Measurements from ENCODE around the gene WNT5B. TPM values are rescaled to one million over a fixed set of nuclear protein-coding genes. Genes with fewer than 3 reads are reported as not detected.

WNT5B gene
- not detected for total RNA-seq

DNA sequence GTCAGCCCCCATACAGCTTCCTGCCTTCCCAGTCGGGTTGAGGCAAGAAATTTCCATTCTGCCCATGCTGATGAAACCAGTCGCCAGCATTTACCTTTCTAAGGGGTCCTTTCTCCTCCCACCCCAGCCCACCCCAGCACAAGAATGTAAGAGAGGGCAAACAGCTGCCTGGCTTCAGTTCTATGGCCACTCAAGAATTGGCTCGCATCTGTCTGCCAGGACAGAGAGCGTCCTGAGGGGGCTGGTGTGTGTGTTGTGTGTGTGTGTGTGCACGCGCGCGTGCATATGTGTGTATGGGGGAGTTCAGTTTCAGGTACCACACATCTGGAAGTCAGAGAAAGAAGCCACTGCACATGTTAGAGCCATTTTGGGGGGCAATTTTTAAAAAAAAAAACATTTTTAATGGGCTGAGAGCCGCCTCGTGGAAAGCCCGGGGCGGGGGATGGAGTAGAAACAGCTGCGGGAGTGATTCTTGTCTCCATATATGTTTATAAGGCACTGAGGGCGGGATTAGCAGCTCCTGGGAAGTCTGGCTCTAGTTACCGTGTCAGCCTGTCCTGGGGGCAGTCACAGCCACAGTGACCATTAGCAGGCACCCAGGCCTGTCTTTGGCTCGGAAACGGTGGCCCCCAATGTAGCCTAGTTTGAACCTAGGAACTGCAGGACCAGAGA, at the start of gene WNT5B:
TSS of gene WNT5B (plus strand) at position 566 of the 672 bp plus-strand sequence. CDS start 2,124 bp downstream, outside the sequence.
- H3K4me3 Mint-ChIP-seq, result no peak within 1 kb of the TSS

DNA sequence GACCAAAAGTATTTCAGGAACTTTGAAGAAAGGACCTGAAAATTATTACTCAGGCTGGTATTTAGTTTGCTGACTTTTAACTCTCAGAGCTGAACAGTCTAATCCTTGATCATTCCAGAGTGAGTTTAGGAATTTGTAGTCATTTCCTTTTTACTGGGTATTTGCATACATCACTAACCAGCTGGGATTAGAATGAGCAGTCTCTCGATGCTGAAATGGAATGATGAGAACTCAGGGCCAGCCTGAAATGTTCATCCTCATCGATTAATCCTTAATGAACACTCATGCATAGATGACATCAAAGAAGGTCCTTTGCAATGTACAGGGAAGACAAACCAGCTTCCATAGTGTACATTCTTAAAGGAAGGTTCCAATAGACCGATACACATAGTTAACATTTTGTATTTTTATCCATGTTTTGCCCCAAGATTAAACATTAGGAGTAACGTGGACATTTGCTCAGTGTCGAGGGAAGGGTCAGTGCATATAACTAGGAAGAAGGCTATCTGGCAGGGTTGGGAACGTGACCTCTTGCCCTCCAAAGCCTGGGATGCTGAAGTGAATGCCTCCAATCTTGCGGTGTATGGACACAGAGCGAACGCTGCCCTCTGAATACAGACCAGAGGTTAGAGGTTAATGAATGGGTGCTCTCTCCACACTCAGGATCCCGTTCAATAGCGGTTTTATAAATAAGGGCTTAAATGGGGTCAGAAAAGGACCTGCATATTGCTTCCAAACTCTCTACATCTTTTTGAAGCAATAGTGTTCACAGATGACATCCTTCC, 49.2 kb upstream of the WNT5B start:
- CTCF ChIA-PET, result interaction anchor here (1.0 to 8.8 kb wide), 2 partner anchors 9 to 462 kb away, joined by 3 to 300 read pairs; no protein-coding TSS in a partner anchor
- no peak overlapping the region for H3K4me3 Mint-ChIP-seq
- no peaks in the 10 kb centered on the region for H3K9me3 Mint-ChIP-seq (ENCODE audit: insufficient read depth)
- H3K4me1 Mint-ChIP-seq (ENCODE audit: low read depth), result peaks cover 7% of the 10 kb centered on the region
- H3K27ac Mint-ChIP-seq, result no peak overlapping the region
- H3K27me3 Mint-ChIP-seq (ENCODE audit: low read depth), result no peaks in the 10 kb centered on the region
- ATAC-seq, result no peak
- DNase-seq, result no peak
- H3K36me3 Mint-ChIP-seq (ENCODE audit: low read depth), result no peaks in the 10 kb centered on the region
- POLR2A ChIA-PET, result no interaction called here

More for the DNA sequence above, at the start of gene WNT5B:
- DNase-seq (no peak), ATAC-seq (no peak)
- peaks cover 68% of the 10 kb centered on the region for H3K27me3 Mint-ChIP-seq (ENCODE audit: low read depth)
- no peaks in the 10 kb centered on the region for H3K9me3 Mint-ChIP-seq (ENCODE audit: insufficient read depth)
- ChIA-PET POLR2A (no interaction called here), CTCF (interaction anchor here (0.9 to 2.5 kb wide), 4 partner anchors 8 to 511 kb away, joined by 3 to 15 read pairs (median 4); no protein-coding TSS in a partner anchor)
- peaks cover 14% of the 10 kb centered on the region for H3K4me1 Mint-ChIP-seq (ENCODE audit: low read depth)
- no peaks in the 10 kb centered on the region for H3K36me3 Mint-ChIP-seq (ENCODE audit: low read depth)
- no peak within 1 kb of the TSS for H3K27ac Mint-ChIP-seq

DNA sequence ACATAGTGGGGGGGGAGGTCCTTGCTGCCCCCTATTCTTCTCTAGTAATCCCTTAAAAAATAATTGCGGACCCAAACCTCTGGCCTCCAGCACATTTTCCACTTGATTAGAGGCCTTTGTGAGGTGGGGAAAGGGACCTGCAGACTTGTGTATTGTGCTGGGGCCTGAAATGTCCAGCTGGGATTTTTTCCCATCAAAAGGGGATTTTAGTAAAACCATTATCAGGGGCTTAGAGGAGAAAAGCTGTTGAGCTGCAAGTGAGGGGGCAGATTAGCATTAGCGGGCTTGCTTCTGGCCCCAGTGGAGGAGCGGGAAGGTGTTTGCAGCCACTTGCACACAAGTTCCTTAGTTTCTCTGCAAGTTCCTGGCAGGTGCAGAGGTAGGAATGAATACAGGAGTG, 48.5 kb upstream of the WNT5B start:
- Mint-ChIP-seq H3K27me3 (ENCODE audit: low read depth) (no peaks in the 10 kb centered on the region), H3K36me3 (ENCODE audit: low read depth) (no peaks in the 10 kb centered on the region), H3K4me1 (ENCODE audit: low read depth) (peaks cover 7% of the 10 kb centered on the region), H3K4me3 (no peak overlapping the region), H3K9me3 (ENCODE audit: insufficient read depth) (no peaks in the 10 kb centered on the region), H3K27ac (no peak overlapping the region)
- ChIA-PET POLR2A (no interaction called here), CTCF (interaction anchor here (1.0 to 8.8 kb wide), 2 partner anchors 8 to 462 kb away, joined by 3 to 300 read pairs; no protein-coding TSS in a partner anchor)
- DNase-seq (no peak), ATAC-seq (no peak)

DNA sequence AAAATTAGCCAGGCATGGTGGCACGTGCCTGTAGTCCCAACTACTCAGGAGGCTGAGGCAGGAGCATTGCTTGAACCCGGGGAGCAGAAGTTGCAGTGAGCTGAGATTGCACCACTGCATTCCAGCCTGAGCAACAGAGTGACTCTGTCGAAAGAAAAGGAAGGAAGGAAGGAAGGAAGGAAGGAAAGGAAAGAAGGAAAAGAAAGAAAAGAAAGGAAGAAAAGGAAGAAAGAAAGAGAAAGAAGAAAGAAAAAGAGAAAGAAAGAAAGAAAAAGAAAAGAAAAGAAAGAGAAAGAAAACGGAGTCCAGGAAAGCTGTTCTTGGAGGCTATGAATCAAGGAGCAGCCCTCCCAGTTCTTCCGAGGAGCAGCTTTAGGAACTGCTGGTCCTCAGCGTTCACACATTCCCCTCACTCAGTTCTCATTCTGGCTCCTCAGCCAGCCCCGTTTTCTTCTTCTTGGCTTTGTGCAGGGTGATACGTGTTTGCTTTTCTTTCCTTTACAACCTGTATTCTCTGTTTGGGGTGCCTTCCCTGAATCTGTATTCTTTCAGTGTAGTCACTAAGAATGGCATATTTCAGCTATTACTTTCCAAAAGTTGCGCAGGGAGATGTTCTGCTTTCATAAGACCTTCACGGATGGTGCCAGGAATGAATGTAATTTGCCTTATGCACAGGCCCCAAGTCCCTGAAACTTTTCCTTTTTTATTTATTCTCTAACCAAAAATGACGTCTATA, 46.9 kb upstream of the WNT5B start:
- Mint-ChIP-seq H3K36me3 (ENCODE audit: low read depth) (no peaks in the 10 kb centered on the region), H3K4me3 (no peak overlapping the region), H3K27ac (no peak overlapping the region), H3K9me3 (ENCODE audit: insufficient read depth) (no peaks in the 10 kb centered on the region), H3K4me1 (ENCODE audit: low read depth) (peaks cover 7% of the 10 kb centered on the region), H3K27me3 (ENCODE audit: low read depth) (no peaks in the 10 kb centered on the region)
- ATAC-seq (no peak), DNase-seq (no peak)
- POLR2A ChIA-PET, result no interaction called here
- CTCF ChIA-PET, result interaction anchor here (0.7 to 8.8 kb wide), 20 partner anchors 11 to 767 kb away, joined by 3 to 300 read pairs (median 7); no protein-coding TSS in a partner anchor

DNA sequence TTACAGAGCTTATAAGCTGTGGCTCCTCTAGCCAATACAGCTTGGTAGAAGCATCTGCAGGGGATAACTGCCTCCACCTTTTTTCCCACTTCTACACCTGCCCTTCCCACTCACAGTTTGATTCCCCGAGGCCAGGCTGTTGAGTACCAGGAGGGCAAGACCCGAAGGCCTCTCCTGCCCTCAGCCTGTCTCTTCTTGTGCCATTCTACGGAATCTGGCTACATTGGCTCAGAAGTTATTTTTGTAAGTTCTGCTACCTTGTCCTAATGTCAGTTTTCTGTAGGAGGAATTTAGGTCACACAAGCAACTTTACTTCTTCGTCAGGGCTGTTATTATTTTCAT, 46.4 kb upstream of the WNT5B start:
- H3K4me1 Mint-ChIP-seq (ENCODE audit: low read depth), result peaks cover 9% of the 10 kb centered on the region
- H3K36me3 Mint-ChIP-seq (ENCODE audit: low read depth), result peaks cover 3% of the 10 kb centered on the region
- POLR2A ChIA-PET, result interaction anchor here (1.5 kb wide), 1 partner anchor 11 kb away, joined by 5 read pairs; no protein-coding TSS in a partner anchor
- no peak overlapping the region for H3K27ac Mint-ChIP-seq
- H3K9me3 Mint-ChIP-seq (ENCODE audit: insufficient read depth), result no peaks in the 10 kb centered on the region
- CTCF ChIA-PET, result interaction anchor here (0.6 to 8.8 kb wide), 69 partner anchors 8 to 1007 kb away, joined by 3 to 300 read pairs (median 5); partner anchors contain the start of gene RAD52
- DNase-seq (no peak), ATAC-seq (no peak)
- H3K4me3 Mint-ChIP-seq, result no peak overlapping the region
- no peaks in the 10 kb centered on the region for H3K27me3 Mint-ChIP-seq (ENCODE audit: low read depth)

DNA sequence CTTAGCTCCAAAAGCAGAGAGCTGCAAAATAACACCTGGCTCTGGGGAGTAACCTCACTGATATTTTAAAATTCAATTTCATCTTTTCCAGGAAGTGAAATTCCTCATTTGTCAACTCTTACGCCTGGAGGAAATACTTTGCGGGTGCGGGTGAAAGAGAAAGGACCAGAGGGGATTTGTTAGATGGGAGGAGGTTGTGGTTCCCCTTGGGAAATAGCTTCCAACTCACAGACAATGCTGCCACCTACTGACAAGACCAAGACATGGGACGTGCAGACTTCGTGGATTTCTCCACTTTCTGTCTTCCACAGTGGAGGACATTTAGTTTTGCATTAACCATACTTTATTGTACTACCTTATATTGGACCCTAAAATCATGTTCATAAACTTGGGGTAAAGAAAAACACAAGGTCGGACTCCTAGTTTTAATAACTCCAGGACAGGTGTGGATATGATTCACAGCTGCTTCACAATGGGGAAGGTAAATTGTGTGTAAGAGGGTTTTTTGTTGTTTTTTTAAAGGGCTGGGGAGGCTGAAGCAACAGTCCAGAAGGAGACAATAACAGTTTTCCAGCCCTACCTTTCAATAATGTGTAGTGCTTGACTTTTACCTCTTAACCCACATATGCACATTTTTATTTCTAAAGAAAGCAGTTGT, 45.5 kb upstream of the WNT5B start:
- ATAC-seq (peak; percentile 78), DNase-seq (peak; percentile 76)
- no peak overlapping the region for H3K4me3 Mint-ChIP-seq
- H3K4me1 Mint-ChIP-seq (ENCODE audit: low read depth), result peaks cover 18% of the 10 kb centered on the region
- no peaks in the 10 kb centered on the region for H3K27me3 Mint-ChIP-seq (ENCODE audit: low read depth)
- ChIA-PET POLR2A (interaction anchor here (0.9 to 1.5 kb wide), 3 partner anchors 10 to 466 kb away, joined by 3 to 9 read pairs (median 5); no protein-coding TSS in a partner anchor), CTCF (interaction anchor here (0.6 to 8.8 kb wide), 73 partner anchors 9 to 1008 kb away, joined by 3 to 300 read pairs (median 5); partner anchors contain the start of gene RAD52)
- no peaks in the 10 kb centered on the region for H3K9me3 Mint-ChIP-seq (ENCODE audit: insufficient read depth)
- H3K27ac Mint-ChIP-seq, result no peak overlapping the region
- peaks cover 6% of the 10 kb centered on the region for H3K36me3 Mint-ChIP-seq (ENCODE audit: low read depth)

DNA sequence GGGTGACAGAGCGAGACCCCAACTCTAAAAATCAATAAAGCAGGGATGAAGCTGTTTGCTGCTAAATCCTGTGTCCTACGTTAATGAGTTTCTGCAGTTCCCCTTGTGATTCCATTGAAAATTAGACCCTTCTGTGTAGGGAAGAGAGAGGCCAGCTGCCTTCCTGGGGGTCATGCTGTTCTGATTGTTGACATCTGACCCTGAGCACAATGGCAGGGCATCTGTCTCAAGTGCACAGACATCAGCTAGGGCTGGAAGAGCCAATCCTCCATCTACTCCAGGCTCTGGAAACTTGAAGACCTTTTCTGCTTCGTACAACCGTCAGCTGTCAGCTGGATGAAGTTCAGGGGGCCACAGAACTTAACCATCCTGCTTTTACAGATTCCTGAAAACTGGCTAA, 44.7 kb upstream of the WNT5B start:
- DNase-seq (no peak), ATAC-seq (no peak)
- Mint-ChIP-seq H3K27ac (no peak overlapping the region), H3K4me3 (no peak overlapping the region), H3K36me3 (ENCODE audit: low read depth) (peaks cover 9% of the 10 kb centered on the region), H3K27me3 (ENCODE audit: low read depth) (no peaks in the 10 kb centered on the region), H3K9me3 (ENCODE audit: insufficient read depth) (no peaks in the 10 kb centered on the region), H3K4me1 (ENCODE audit: low read depth) (peaks cover 22% of the 10 kb centered on the region)
- ChIA-PET POLR2A (interaction anchor here (1.3 to 1.5 kb wide), 2 partner anchors 9 to 466 kb away, joined by 5 to 9 read pairs; no protein-coding TSS in a partner anchor), CTCF (interaction anchor here (0.6 to 8.8 kb wide), 25 partner anchors 8 to 807 kb away, joined by 3 to 300 read pairs (median 8); partner anchors contain the start of gene RAD52)

DNA sequence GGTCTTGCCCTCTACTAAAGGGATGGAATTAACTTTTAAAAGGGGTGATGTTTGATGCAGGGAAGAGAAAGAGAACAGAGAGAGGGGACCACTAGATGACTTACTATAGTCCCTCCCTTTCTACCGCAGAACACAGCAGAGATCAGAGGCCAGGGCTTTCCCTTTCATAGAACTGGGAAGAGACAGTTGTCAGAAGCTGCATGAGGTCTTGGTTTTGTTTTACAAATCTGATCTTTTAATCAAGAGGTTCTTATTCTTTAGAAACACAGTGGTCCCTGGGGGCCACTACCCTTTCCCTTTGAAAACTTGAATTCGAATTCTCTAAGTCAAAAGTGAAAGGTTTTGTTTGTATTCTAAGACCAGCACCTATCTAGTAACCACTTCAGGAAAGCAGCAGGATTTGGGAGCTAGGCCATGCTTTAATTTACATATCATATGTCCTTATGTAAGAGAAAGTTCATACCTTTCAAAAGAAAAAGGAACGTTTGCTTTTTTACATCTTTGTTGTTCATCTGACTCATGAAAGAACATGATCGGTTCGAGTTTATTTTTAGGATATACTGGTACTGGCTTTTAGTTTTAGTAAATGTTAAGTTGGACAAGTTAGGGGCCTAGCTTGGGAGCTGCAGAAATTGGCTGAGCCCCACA, 41.0 kb upstream of the WNT5B start:
- H3K36me3 Mint-ChIP-seq (ENCODE audit: low read depth), result peaks cover 42% of the 10 kb centered on the region
- H3K27ac Mint-ChIP-seq, result no peak overlapping the region
- H3K27me3 Mint-ChIP-seq (ENCODE audit: low read depth), result no peaks in the 10 kb centered on the region
- H3K4me1 Mint-ChIP-seq (ENCODE audit: low read depth), result peaks cover 54% of the 10 kb centered on the region
- H3K9me3 Mint-ChIP-seq (ENCODE audit: insufficient read depth), result no peaks in the 10 kb centered on the region
- no peak for ATAC-seq
- ChIA-PET POLR2A (interaction anchor here (1.0 kb wide), 1 partner anchor 13 kb away, joined by 3 read pairs; no protein-coding TSS in a partner anchor), CTCF (interaction anchor here (0.7 to 5.8 kb wide), 11 partner anchors 8 to 837 kb away, joined by 3 to 75 read pairs (median 3); no protein-coding TSS in a partner anchor)
- DNase-seq, result no peak
- H3K4me3 Mint-ChIP-seq, result no peak overlapping the region

DNA sequence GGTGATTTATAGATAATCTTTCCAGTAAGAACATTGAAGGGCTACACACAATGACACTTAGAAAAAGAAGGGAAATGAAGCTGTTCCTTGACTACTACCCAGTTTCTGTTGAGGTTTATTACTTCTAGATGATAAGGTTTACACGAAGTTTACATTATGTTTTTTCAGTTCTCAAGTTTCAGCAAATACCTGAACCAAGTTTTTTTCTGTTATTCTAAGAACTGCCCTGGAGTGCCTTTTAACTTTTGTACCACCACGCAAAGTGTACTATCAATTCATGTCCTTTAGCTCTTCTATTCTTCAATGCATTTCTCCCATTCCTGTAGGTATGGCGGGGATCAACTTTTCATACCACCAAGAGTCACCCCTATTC, 40.5 kb upstream of the WNT5B start:
- DNase-seq (no peak), ATAC-seq (no peak)
- Mint-ChIP-seq H3K4me3 (no peak overlapping the region), H3K36me3 (ENCODE audit: low read depth) (peaks cover 48% of the 10 kb centered on the region), H3K4me1 (ENCODE audit: low read depth) (peaks cover 50% of the 10 kb centered on the region), H3K27ac (no peak overlapping the region), H3K27me3 (ENCODE audit: low read depth) (no peaks in the 10 kb centered on the region), H3K9me3 (ENCODE audit: insufficient read depth) (no peaks in the 10 kb centered on the region)
- ChIA-PET CTCF (interaction anchor here (0.7 to 5.8 kb wide), 10 partner anchors 8 to 838 kb away, joined by 3 to 75 read pairs (median 3); no protein-coding TSS in a partner anchor), POLR2A (interaction anchor here (1.0 kb wide), 1 partner anchor 13 kb away, joined by 3 read pairs; no protein-coding TSS in a partner anchor)

DNA sequence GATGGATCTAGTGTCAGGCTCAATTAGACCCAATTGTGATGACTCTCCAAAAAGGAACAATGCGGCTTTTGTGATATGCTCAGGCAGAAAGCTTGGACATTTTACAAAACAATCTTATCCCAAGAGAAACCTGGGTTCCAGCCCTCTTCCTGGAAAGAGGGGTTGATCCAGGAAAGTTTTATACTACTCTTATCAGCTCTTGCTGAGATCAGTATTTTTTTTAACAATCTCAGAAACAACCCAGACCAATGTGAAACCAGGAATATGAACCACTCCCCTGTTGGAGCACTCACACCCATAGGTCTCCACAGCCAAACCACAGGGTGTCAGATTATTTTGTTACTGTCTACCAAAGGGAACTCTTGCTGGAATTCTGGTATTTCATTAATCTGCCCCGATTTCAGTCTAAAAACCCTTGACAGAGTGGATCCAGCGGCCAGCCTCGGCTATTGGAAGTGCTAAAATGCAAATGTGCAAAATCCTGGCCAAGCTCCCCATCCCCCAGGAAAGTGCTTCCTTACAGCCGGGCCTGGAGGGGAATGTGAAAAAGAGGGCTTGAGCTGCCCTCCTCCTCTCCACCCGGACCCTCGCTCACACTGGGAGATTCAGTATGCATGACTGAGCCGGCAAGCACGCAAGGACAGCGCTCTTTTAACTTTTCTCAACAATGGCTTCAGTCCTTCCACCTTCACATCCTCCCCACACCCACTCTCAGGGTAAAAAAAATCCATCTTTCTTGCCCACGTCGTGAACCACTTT, 38.6 kb upstream of the WNT5B start:
- ATAC-seq (no peak), DNase-seq (no peak)
- ChIA-PET CTCF (interaction anchor here (0.7 to 5.8 kb wide), 6 partner anchors 12 to 487 kb away, joined by 3 to 75 read pairs (median 4); no protein-coding TSS in a partner anchor), POLR2A (no interaction called here)
- Mint-ChIP-seq H3K4me3 (peak overlapping the region; percentile 59), H3K36me3 (ENCODE audit: low read depth) (peaks cover 50% of the 10 kb centered on the region), H3K27me3 (ENCODE audit: low read depth) (no peaks in the 10 kb centered on the region), H3K4me1 (ENCODE audit: low read depth) (peaks cover 55% of the 10 kb centered on the region), H3K9me3 (ENCODE audit: insufficient read depth) (no peaks in the 10 kb centered on the region), H3K27ac (no peak overlapping the region)

Measured in activated CD8-positive, alpha-beta T cell treated with anti-CD3 and anti-CD28 coated beads, Interleukin-2, amount 10 ng/mL, durations not matched to agents 7 days and 5 days (primary cell).